NCI-H2029 (cell line): ENCODE results near the gene UBALD1.

Experiments used
- DNase-seq: peaks from one replicate; lab custom pipeline; 2025; lab: John Stamatoyannopoulos, UW

Gene UBALD1

DNA sequence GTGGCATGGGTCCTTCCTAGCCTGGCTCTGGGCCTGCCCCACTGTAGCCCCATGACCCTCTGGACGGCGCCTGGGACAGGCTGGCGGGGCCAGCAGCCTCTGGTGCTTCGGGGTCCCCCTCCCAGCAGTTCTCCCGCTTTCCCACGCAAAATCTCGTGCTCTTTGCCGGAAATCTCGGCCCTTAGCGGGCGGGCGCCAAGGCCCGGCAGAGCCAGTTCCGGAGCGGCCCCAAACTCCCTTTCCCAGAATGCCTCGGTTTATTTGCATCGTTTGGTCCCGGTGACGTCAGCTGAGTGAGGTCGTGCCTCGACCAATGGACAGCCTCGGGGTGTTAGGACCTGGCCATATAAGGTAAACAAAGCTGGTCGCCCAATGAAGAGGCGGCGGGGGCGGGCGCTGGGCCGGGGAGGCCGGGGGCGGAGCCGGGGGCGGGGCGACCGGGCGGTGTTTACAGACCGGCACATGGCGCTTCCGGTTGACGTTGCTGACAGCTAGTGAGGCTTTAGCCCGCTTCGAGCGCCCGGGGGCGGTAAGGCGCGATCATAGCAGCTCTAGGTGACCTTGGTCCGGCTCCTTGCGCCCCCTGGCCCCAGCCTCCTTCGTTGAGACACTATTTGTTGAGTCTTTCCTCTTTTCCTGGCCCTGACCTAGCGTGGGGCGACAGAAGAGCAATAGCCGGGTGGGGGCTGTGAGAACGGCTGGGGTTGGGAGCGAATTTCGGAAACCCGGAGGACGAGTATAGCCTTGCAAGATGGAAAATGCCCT, 1.5 kb upstream of the UBALD1 start:
- DNase-seq = peak; percentile 99

DNA sequence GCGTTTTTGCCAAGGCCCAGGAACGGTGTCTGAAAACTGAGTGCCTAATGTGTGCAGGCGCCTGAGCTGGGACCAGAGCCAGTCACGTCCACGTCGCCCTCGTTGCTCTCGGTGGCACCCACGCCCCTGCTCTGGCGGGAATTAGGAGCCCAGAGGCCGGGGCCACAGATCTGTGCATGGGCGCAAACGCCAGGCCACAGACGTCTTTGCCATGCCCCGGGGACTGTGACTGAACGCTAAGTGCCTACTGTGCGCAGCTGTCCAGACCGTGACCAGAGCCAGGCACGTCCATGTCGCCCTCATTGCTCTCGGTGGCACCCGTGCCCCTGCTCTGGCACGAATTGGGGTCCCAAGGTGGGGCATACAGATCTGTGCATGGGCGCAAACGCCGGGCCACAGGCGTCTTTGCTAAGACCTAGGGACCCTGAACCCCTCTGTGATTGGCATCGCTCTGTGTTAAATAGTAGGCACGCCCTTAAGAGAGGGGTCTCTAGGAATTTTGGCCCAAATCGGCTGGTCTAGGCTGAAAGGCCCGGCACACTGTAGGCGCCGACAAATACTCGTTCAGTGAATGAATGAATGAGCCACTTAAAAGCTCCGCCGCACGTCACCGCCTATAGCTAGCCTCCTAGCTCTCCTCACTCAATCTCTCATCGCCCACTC, 827 bp upstream of the UBALD1 start:
- no peak for DNase-seq

DNA sequence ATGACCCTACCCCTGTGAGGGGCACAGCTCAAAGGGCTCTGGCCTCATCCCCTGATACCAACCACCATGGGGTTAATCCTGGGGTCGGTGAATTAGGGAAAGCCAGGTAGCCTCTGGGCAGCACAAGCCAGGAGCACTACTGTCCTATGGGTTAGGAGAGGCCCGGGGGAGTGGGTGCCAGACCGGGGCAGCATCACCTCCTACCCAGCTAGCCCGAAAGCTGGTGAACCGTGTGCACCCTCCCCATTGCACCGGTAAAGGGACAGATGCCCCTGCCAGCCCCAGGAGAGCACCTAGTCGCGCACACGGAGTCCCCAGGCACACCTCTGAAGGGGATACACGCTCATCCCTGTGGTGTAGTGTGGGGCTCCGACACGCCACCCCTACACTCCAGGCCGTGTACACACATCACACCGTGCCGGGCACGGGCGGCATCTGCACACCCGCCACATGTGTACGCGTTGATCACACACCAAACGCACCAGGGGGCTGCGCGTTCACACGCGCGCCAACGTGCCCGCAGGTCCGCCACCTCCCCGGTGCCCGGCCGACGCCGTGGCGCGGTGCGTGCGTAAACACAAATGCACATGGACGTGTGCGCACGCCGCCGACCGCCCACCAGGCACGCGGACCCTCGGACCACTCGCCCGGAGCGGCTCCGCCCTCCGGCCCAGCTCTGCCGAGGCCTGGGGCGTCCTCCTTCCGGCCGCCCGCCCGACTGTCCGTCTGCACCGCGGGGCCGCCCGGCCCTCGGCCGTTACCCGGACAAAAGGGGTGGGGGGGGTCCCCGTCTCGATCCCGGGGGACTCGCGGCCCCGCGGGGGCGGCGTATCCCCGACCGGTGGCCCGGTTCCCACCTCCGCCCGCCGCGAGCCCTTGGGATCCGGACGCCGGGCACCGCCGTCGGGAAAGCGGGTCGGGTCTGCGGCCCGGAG, 785 bp downstream of the UBALD1 start:
- no peak for DNase-seq

DNA sequence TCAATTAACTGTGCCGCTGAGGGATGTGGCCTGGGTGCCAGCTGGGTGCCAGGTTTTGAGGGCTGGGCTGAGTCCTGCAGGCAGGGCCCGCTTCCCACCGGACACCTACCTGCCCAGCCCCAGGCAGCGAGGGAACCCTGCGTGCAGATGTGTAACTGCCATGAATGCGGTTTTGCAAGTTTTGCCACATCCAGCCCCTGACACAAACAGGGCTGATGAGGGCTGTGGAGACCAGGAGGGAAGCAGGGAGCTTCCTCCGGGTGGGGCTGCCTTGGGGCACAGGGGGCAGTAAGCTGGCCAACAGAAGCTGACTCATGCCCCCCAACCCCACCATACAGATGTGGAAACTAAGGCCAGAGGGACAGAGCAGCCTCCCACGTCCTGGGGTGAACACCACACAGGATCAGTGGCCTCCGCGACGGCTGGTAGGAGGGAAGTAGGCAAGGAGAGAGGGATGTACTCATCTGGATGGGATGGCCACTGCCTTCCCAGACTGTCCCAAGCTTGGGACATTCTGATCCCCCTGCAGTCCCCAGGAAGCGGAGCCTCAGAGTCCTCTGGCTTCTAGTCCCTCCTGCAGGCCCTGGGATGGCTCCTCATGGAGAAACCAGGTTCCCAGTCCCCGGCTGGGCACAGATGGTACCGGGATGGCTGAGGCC, 1.6 kb downstream of the UBALD1 start:
- no peak for DNase-seq

DNA sequence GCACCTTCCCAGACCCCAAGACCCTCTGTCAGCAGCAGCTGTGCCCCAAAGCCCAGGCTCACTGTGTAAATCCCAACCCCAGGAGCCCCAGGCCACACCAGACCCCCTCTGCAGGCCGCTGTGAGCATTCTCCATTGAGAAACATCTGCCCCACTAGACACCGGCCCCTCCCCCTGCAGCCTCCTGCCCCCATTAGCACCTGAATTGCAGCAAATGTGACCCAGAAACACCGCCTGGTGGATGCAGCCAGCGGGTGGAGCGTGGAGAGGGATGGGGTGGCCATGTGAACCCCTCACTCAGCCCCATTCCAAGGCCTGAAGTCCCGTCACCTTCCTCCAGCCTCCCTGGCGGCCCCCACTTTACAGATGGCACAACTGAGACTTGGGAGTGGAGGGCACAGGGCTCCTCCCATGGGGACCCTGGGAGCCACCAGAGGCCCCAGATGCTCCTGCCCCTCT, 2.2 kb downstream of the UBALD1 start:
- no peak for DNase-seq

DNA sequence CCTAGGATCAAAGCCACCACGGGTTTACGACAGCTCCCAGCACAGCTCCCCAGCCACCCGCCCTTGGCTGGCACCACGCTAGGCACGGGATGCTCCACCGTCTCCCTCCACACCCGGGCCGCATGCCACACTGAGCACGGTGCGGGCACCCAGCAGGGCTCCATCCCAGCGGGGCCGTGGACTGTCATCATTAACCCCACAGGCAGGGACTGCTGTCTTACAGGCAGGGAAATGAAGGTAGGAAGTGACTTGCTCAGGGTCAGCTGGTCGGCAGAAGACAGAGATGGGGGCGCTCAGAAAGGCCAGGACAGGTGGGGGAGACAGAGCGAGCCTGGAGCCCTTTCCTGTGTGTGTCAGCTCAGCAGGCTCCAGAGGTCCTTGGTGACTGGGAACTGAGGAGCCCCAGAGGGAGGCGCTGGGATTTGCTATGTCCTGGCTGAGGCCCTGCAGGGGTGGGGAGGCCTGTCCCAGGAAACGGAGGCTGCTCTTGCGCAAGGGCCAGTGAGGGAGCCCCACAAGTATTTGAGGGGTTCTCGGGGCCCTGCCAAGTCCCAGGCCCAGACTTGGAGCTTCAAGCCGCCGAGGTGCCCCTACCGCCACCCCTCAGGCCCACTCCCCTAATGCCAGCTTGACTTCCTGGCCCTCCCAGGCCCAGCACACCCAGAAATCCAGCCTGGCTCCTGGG, 3.2 kb downstream of the UBALD1 start:
- no peak for DNase-seq

DNA sequence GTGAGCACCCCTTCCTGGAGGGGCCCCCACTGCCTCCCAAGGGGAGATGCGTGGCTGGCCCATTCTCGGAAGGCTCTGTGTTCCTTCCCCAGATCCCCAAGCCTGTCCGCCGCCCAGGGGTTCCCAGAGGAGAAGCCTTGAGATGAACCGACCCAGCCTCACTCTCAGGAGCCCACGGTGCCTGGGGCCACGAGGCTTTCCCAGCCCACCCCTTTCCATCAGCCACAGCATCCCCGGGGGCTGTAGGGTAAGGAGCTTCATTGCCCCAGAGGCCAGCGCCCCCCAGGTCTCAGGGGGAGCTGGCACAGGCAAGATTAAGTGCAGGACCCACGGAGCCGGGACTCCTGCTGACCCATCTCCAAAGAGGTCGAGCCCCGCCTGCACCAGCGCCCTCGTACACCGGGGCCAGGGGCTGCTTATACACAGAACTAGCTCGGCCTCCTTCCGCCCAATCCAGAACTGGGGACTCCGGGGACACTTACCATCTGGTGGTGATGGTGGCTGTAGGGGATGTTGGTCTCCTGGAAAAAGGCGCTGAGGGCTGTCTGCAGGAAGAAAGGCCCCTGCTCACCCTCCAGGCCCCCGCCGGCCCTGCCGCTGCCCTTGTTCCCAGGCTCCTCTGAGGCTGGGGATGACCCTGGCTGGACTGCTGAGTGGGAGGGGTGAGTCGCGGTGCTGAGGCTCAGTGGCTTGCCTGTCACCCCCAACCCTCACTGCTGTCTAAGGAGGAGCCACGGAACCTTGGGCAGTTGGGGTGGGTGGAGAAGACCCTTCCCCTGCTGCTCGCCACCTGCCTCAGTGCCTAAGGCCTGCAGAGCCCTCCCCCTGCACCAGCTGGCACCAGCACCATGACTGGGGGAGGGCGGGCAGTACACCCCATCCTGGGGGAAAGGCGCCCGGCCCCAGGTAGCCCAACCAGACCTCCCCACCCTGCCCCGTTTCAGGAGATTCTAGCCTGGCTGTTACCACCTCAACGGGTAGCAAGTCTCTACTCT, 4.4 kb downstream of the UBALD1 start:
- DNase-seq = no peak

DNA sequence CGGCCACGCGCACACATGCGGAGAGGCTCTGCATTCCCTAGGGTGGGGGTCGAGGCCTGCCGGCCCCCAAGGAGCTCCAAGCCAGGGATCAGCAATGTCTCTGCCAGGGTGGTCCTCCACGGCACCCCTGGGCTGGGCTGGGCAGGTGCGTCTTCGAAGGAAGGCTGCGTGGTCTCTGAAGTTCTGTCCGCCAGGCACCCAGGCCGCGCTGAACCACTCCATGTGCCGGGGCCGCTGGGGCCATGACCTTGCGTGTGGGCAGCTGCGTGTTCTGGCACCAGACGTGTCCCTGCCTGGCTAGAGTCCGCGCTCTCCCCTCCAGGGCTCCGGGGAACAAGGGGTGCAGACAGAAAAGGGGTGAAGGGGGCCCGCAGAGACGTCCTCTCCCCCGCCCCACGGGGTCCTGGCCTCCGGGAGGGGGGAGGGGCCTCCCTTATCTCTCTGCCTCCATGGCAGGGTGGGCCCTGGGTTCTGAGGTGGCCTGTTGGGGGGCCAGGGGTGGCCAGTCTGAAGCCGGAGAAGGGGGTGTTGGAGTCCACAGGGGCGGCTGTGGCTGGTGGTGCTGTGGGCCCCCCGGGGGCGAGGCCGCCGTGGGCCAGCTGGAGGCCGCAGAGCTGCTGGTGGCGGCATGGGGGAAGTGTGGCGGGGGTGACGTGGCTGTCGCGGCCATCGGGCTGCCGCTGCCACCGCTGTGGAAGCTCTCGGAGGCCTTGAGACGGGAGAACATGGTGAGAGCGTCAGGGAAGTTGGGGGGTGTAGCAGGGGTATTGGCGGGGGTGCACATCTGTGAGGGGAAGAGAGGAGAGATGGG, 5.3 kb downstream of the UBALD1 start:
- DNase-seq = no peak

DNA sequence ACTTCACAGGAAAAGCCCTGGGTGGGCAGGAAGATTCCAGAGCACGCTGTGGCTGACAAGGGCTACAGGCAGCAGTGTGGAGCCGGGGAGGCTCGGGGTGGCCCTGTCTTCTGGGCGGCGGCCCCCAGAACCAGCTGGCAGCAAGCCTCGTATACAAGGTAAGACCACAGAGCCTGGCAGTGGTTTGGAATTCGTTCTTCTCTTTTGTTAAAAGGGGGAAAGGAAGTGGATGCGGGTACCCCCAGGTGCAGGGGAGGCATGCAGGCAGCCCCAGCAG, 6.0 kb downstream of the UBALD1 start:
- DNase-seq = no peak

DNA sequence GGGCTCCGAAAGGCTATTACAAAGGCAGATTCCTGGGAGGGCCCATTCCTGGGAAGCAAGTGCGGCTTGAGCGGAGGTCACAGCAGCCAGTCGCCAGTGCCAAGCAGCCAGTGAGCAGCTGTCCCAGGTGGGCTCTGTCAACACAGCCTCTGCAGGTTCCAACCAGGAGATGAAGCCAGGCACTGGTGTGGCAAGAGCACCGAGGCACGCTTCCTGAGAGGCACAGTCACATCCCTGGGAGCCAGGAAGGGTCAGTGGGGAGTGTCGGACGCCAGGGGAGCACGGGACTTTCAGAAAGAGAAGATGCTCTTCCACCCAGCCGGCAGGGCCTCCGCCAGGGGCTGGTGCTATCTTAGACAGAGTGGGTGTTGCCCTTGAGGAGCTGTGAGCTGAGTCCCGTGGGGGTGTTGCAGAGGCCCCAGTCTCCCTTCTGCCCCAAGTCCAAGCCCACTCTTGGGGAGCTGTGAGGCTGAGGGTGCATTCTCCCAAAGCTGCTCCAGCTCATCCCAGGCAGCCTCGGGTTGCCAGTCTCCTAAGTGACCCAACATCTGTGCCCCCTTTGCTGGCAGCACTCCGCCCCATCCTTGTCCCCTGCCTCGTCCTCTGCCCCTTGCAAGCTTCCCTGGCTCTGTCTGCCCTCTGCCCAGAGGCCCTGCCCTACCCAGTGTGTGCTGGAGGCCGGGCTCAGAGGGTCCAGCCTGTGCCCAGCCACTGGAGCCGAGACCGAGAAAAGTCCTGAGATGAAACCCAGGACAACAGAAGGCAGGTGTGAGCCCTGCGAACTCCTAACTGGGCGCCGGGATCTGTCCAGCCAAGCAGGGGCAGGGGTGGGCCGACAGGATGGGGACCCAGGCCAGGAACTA, 6.6 kb downstream of the UBALD1 start:
- no peak for DNase-seq

DNA sequence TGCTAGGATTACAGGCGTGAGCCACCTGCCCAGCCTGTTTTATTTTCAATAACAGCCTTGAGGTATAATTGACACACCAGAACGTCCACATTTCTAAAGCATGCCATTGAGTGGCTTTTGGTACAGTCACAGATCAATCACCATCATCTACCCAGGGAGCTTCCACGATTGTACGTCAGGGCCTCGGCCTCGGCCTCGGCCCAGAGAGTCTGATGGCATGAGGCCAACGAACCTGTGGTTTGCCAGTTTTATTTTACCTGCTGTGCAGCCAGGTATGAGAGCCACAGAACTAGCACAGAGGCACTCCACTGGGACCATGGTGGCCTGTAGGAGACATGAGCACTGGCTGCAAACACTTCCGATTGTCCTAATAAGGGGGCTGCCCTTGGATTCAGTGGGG, 8.3 kb downstream of the UBALD1 start:
- DNase-seq = peak; percentile 56

DNA sequence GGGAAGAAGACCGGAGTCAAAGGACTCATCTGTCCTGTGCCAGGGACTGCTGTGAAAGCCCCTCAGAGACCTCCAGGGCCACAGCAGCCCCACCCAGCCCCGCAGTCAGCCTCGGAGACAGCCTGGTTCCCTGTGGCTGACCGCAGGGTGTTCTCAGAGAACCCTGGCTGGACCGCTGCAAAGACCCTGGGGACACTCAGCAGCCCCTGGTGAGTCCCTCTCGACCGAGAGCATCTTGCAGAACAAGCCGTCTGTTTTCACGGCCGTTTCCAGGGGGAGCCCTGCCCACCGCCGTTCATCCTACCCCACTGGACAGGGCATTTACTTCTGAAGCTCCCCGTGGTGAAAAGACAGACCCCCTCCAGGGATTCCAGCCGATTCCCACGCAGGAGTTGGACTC, 10.3 kb downstream of the UBALD1 start:
- no peak for DNase-seq

DNA sequence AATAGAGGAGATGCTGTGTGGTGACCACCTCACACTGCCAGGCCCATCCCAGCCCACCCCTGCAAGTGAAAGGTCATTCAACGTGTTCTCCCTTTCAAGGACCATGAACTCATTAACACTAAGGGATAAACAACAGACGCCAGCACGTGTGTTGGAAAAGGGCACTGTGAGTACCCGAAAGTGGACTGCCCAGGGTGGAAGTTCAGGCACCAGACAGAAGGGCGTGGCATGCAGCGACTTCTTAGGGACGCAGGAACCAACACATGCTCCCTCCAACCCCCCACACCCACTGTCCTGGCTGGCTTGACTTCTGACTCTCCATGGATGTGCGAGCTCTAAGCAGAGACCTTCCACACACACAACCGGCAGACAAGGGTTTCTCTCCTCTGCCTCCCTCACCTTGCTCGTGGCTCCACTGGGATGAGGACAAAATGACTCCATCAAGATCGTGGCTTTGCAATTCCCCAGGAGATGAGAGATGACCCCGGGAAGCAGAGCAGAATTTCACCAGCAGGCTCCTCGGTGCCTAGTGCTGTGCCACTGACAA, 11.0 kb downstream of the UBALD1 start:
- no peak for DNase-seq

DNA sequence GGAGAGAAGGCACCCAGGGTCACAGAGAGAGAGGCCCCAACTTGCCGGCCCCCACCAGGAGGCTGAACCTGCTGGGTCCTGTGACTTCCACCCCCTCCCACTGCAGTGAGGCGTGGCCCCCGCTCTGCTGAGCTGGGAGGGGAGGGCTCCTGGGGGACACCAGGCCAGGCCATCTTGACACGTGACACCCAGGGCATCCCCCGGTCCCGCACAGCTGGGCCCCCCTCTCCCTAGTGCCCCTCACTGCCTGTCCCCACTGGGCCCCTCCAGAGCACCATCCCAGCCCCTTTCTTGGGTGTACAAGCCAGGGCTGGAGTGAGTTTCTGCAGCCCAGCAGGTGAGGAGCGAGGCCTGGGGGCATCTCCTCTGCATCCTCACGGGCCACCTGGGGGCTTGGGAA, 12.4 kb downstream of the UBALD1 start:
- DNase-seq = no peak

DNA sequence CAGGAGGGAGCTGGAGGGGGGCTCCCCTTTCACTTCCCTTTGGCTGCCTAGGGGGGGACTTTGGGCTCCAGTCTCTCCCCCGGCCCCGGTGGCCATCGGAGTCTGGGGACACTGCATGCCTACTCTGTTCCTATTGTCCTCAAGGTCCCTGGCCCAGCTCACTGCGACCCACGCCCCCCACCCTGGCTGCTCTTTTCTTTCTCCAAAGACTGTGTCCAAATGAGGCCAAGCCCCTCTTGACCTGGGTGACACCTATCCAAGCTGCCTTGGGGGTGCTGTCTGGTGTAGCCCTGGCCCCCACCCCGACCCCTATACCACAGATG, 12.9 kb downstream of the UBALD1 start:
- no peak for DNase-seq

DNA sequence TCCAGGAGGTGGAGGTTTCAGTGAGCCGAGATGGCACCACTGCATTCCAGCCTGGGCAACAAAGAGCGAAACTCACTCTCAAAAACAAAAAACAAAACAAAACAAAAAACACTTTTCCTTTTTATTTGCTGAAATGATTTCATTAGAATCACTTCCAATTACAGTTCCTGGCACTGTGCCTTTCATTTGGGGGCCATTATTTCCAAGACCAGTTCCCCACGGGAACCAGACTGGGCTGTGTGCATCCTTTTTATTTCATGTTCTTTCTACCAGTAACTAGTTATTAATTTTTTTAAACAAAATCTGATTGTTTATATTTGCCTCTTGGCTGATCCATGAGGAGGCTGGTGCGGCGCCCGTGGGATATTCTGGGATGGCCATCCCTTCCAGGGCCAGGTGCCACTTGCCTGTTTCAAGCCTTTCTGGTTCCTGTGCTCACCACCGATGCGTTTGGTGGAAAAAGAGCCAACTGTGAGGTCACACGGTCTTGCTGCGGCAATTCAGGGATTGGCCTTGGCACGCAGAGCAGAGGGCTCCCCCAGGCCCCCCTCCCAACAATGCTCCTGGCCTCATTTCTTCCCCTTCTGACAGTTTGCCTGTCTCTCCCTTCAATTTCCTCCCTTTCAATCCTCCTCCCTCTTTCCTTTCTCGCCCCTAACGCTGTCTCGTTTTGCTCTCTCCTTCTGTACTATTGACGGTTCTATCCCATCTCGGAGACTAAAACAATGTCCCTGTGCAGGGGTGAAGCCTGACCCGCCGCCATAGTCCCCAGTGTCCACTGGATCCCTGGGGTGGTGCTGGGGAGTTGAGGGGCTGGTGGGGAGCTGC, 13.4 kb downstream of the UBALD1 start:
- DNase-seq = peak; percentile 66

DNA sequence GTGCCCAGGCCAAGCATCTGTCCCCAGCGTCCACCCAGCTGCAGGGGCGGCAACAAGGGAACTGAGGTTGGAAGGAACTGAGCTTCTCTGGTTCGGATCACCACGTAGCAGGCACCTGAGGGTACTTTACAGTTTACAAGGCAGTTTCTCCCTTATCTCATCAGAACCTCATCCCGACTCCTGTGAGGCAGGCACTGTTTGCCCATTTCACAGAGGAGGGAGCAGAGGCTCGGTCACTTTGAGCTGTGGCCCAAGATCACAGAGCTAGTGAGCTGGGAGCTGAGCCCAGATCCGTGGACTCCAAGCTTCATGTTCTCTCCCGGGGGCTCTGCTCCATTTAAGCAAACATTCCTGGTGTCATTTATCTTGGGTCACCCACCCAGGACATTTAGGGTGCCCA, 15.1 kb downstream of the UBALD1 start:
- no peak for DNase-seq

DNA sequence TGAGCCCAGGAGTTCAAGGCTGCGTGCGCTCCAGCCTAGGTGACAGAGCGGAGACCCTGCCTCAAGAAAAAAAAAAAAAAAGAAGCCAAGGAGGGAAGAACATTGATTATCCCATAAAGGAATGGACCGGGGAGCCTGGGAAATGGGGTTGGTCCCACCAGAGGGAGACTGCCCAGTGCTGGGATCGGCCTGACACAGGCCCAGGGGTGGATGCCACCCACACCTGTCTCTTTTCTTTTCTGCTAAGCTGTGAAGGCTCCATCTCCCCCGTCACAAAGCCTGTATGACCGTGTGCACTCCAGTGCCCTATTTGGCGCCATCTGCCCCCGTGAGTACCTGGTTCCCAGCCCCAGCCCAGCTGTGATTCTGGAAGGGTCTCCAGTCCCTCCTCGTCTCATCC, 15.7 kb downstream of the UBALD1 start:
- no peak for DNase-seq
